ENCODE data around the gene CACNB1. TPM values are rescaled to one million over a fixed set of nuclear protein-coding genes. Genes with fewer than 3 reads are reported as not detected.

CACNB1 gene
- total RNA-seq, 2 experiments from 2014 or later = 14.9 to 15.5 TPM

DNA sequence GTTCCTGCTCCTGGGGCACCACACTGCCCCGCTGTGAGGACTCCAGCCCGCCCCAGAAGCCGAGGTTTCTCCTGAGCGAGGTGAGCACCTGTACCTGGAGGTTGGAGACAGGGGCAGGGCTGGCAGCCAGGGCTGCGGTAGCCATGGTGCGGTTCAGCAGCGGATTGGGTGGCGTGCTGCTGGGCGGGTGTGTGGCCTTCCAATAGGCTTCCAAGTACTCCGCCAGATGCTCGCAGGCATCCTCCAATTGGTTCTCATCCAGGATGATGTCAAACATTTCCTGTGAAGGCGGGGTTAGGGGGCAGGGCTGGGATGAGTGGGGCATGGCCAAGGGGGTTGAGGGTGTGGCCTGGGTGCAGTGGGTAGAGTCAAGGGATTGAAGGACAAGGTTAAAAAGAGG lies 20.2 kb downstream of the CACNB1 start:
- H3K9me3 Mint-ChIP-seq = no peaks in the 10 kb centered on the region

DNA sequence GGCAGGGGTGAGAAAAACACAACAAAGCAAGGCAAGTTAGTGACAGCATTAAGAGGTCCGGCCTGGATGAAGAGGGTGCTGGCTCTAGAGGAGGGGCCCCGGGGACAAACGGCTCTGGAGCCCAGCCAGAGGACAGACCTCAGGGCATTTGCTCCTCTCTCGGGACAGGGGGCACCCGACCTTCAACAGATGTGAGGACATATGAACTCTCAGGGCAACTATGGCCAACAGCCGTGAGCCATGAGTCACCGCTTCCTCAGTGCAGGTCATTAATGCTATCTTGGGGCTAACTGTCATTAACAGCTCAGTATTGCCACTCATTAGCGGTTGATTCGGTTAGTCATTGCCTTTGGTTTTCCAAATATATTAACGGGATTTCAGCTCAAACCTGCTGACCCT lies 21.8 kb downstream of the CACNB1 start:
- H3K9me3 ChIP-seq (ENCODE audit: control insufficient read depth in 1 of 2, insufficient read depth in 1 of 2, low read length in 2 of 2) = no peaks in the 10 kb centered on the region
- no peak overlapping the region for H3K27ac Mint-ChIP-seq
- TF ChIP-seq, protein P1, sequence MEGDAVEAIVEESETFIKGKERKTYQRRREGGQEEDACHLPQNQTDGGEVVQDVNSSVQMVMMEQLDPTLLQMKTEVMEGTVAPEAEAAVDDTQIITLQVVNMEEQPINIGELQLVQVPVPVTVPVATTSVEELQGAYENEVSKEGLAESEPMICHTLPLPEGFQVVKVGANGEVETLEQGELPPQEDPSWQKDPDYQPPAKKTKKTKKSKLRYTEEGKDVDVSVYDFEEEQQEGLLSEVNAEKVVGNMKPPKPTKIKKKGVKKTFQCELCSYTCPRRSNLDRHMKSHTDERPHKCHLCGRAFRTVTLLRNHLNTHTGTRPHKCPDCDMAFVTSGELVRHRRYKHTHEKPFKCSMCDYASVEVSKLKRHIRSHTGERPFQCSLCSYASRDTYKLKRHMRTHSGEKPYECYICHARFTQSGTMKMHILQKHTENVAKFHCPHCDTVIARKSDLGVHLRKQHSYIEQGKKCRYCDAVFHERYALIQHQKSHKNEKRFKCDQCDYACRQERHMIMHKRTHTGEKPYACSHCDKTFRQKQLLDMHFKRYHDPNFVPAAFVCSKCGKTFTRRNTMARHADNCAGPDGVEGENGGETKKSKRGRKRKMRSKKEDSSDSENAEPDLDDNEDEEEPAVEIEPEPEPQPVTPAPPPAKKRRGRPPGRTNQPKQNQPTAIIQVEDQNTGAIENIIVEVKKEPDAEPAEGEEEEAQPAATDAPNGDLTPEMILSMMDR (IDR thresholded peaks at IDR 0.05) = no peak
- H3K4me3 Mint-ChIP-seq = no peak overlapping the region
- ChIA-PET POLR2A (interaction anchor here (1.6 kb wide), 1 partner anchor 22 kb away, joined by 7 read pairs; no protein-coding TSS in a partner anchor), CTCF (interaction anchor here (1.1 to 4.3 kb wide), 15 partner anchors 11 to 394 kb away, joined by 3 to 63 read pairs (median 5); partner anchors contain the start of genes PLXDC1, RPL19 and RPL23)
- H3K27ac ChIP-seq (ENCODE audit: low read depth in 1 of 2, low read length in 2 of 2) = no peak overlapping the region
- peaks cover 28% of the 10 kb centered on the region for H3K36me3 Mint-ChIP-seq (ENCODE audit: low read depth)
- no peaks in the 10 kb centered on the region for H3K27me3 Mint-ChIP-seq
- ATAC-seq (ENCODE audit: poor library complexity) = no peak
- peaks cover 22% of the 10 kb centered on the region for H3K4me1 Mint-ChIP-seq (ENCODE audit: low read depth)
- H3K9me3 Mint-ChIP-seq = no peaks in the 10 kb centered on the region
- DNase-seq = peak in 1 of 14 experiments; percentile 41
- no peak overlapping the region for H3K4me3 ChIP-seq (ENCODE audit: low read length)
- no peaks in the 10 kb centered on the region for H3K27me3 ChIP-seq (ENCODE audit: control insufficient read depth in 1 of 2, insufficient read depth in 2 of 2, low read length in 2 of 2)
- H3K4me1 ChIP-seq (ENCODE audit: insufficient read depth, low read length) = peaks cover 22% of the 10 kb centered on the region
- H3K36me3 ChIP-seq (ENCODE audit: insufficient read depth, low read length) = peaks cover 26% of the 10 kb centered on the region
- intact Hi-C loops (cut with DNase I, micrococcal nuclease) = loop anchor here (1.0 kb wide), 2 partner anchors 106 to 192 kb away; no protein-coding TSS in a partner anchor

More for the DNA sequence above, 20.2 kb downstream of the CACNB1 start:
- H3K4me3 Mint-ChIP-seq = no peak overlapping the region
- DNase-seq (no peak), ATAC-seq (ENCODE audit: poor library complexity) (no peak)
- H3K27ac ChIP-seq (ENCODE audit: low read depth in 1 of 2, low read length in 2 of 2) = no peak overlapping the region
- intact Hi-C loops (cut with DNase I, micrococcal nuclease) = no loop called here
- TF ChIP-seq, protein P1 (IDR thresholded peaks at IDR 0.05) = no peak
- CTCF ChIA-PET = interaction anchor here (1.4 to 4.3 kb wide), 3 partner anchors 13 to 194 kb away, joined by 3 to 47 read pairs (median 6); no protein-coding TSS in a partner anchor
- H3K4me3 ChIP-seq (ENCODE audit: low read length) = no peak overlapping the region
- H3K36me3 ChIP-seq (ENCODE audit: insufficient read depth, low read length) = peaks cover 26% of the 10 kb centered on the region
- H3K27ac Mint-ChIP-seq = no peak overlapping the region
- no peaks in the 10 kb centered on the region for H3K27me3 Mint-ChIP-seq
- H3K9me3 ChIP-seq (ENCODE audit: control insufficient read depth in 1 of 2, insufficient read depth in 1 of 2, low read length in 2 of 2) = no peaks in the 10 kb centered on the region
- peaks cover 33% of the 10 kb centered on the region for H3K36me3 Mint-ChIP-seq (ENCODE audit: low read depth)
- H3K4me1 Mint-ChIP-seq (ENCODE audit: low read depth) = peaks cover 17% of the 10 kb centered on the region
- POLR2A ChIA-PET = no interaction called here
- H3K27me3 ChIP-seq (ENCODE audit: control insufficient read depth in 1 of 2, insufficient read depth in 2 of 2, low read length in 2 of 2) = no peaks in the 10 kb centered on the region
- peaks cover 20% of the 10 kb centered on the region for H3K4me1 ChIP-seq (ENCODE audit: insufficient read depth, low read length)

DNA sequence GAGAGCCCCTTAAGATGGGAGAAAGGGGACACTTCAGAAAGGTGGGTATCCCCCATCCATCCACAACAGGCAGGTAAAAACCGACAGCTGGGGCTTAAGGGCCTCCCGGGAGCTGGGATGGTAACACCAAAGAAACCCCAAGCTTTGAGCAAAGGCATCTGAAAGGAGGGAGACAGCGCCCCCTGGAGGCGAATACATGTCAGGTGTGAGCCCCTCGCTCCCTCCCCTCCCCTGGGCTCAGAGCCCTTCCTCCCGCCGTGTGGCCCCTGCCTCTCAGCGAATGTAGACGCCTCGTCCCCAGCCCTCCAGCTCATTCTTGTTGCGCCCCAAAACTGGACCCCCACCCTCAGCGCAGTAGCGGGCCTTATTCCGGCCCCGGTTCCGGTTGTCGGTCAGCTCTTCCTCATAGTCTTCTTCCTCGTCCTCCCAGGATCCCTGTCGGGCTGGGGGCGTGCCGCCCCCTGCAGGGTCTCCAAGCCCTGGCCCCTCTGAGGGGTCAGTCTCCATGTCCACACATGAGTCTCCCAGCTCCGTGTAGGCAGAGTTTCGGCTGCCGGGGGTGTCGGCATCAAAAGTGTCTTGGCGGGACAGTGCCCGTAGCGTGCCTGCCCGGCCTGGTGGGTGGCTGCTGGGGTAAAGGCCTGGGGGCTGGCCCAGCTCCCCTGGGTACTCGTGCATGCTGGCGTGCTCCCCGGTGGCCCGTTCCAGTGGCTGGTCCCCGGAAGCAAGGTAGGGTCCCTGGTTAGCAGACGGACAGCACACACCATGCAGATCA lies 22.4 kb downstream of the CACNB1 start:
- Histone ChIP-seq H3K4me3 (ENCODE audit: low read length) (no peak overlapping the region), H3K27me3 (ENCODE audit: control insufficient read depth in 1 of 2, insufficient read depth in 2 of 2, low read length in 2 of 2) (no peaks in the 10 kb centered on the region), H3K36me3 (ENCODE audit: insufficient read depth, low read length) (peaks cover 26% of the 10 kb centered on the region), H3K4me1 (ENCODE audit: insufficient read depth, low read length) (peaks cover 22% of the 10 kb centered on the region), H3K9me3 (ENCODE audit: control insufficient read depth in 1 of 2, insufficient read depth in 1 of 2, low read length in 2 of 2) (no peaks in the 10 kb centered on the region), H3K27ac (ENCODE audit: low read depth in 1 of 2, low read length in 2 of 2) (no peak overlapping the region)
- peak; percentile 95 for ATAC-seq (ENCODE audit: poor library complexity)
- peak; percentile 67 to 91 (median 74) for DNase-seq
- Mint-ChIP-seq H3K27ac (no peak overlapping the region), H3K9me3 (no peaks in the 10 kb centered on the region), H3K27me3 (no peaks in the 10 kb centered on the region), H3K36me3 (ENCODE audit: low read depth) (peaks cover 28% of the 10 kb centered on the region), H3K4me3 (no peak overlapping the region), H3K4me1 (ENCODE audit: low read depth) (peaks cover 22% of the 10 kb centered on the region)
- intact Hi-C loops (cut with DNase I, micrococcal nuclease) = loop anchor here (1.0 kb wide), 2 partner anchors 106 to 192 kb away; no protein-coding TSS in a partner anchor
- TF ChIP-seq, protein P1 (IDR thresholded peaks at IDR 0.05) = peak; percentile 82
- POLR2A ChIA-PET = interaction anchor here (0.8 to 2.0 kb wide), 10 partner anchors 10 to 350 kb away, joined by 3 to 9 read pairs (median 4); partner anchors contain the start of genes CWC25 and RPL19
- CTCF ChIA-PET = interaction anchor here (0.6 to 4.3 kb wide), 42 partner anchors 8 to 394 kb away, joined by 3 to 63 read pairs (median 4); partner anchors contain the start of genes FBXO47, LASP1, LASP1NB and PLXDC1

All from CD4-positive, alpha-beta T cell (primary cell).